KG1 (cell line): ENCODE results near the gene UBXN11.

Experiments
- DNase-seq: peaks from one replicate; lab custom pipeline; 2025; lab: John Stamatoyannopoulos, UW

UBXN11 gene

GRCh38 chr1:26306290-26307229 is at the start of gene UBXN11:
TSS of gene UBXN11 (minus strand) at chr1:26306636. CDS start at chr1:26302883, 3,753 bp downstream.
- peak; percentile 88 for DNase-seq

- DNase-seq: no peak
Measured at GRCh38 chr1:26356106-26356505, 49.7 kb upstream of the UBXN11 start.

- DNase-seq: no peak
Measured at GRCh38 chr1:26354972-26355371, 48.5 kb upstream of the UBXN11 start.

GRCh38 chr1:26353976-26354820 is 47.8 kb upstream of the UBXN11 start, which contains the start of gene CRYBG2:
TSS of gene CRYBG2 (minus strand) at chr1:26354130. CDS start at chr1:26346657, 7,473 bp downstream.
- DNase-seq: no peak

GRCh38 chr1:26353210-26353859 is 46.9 kb upstream of the UBXN11 start:
- no peak for DNase-seq

- no peak for DNase-seq
Measured at GRCh38 chr1:26352338-26352679, 45.9 kb upstream of the UBXN11 start.

GRCh38 chr1:26351590-26352337 is 45.3 kb upstream of the UBXN11 start:
- no peak for DNase-seq

- no peak for DNase-seq
Measured at GRCh38 chr1:26350701-26351589, 44.5 kb upstream of the UBXN11 start.

GRCh38 chr1:26350343-26350700 is 43.9 kb upstream of the UBXN11 start:
- DNase-seq: no peak

GRCh38 chr1:26349877-26350244 is 43.4 kb upstream of the UBXN11 start:
- DNase-seq: no peak

- DNase-seq: no peak
Measured at GRCh38 chr1:26349188-26349876, 42.9 kb upstream of the UBXN11 start.

GRCh38 chr1:26346274-26347033 is 40.0 kb upstream of the UBXN11 start:
- DNase-seq: no peak

GRCh38 chr1:26345718-26346117 is 39.3 kb upstream of the UBXN11 start:
- no peak for DNase-seq

GRCh38 chr1:26344147-26344920 is 37.9 kb upstream of the UBXN11 start:
- no peak for DNase-seq

- DNase-seq: no peak
Measured at GRCh38 chr1:26340047-26340481, 33.6 kb upstream of the UBXN11 start.

GRCh38 chr1:26338670-26339069 is 32.2 kb upstream of the UBXN11 start:
- DNase-seq: no peak

- no peak for DNase-seq
Measured at GRCh38 chr1:26337625-26338024, 31.2 kb upstream of the UBXN11 start.

- no peak for DNase-seq
Measured at GRCh38 chr1:26337206-26337535, 30.7 kb upstream of the UBXN11 start.
